HG03039 (cell line): ENCODE measurements around the gene SNRPA1.
"Not testable (repeated sequence)": the region's sequence is repeated elsewhere in the genome, so short reads cannot be mapped to it uniquely, and the experiment has no call there.

Source experiments
- ATAC-seq: cut with Tn5 transposase; IDR thresholded peaks from one replicate; pipeline ENCODE4 v1.9.1; 2021; ENCODE audit warnings: mild to moderate bottlenecking, moderate library complexity; ENCODE audit not compliant: unreplicated experiment

SNRPA1 gene

GRCh38 chr15:101296418-101297405 lies 1.7 kb upstream of the SNRPA1 start:
- ATAC-seq = no peak

- no peak for ATAC-seq
These were observed 636 bp upstream of the SNRPA1 start for GRCh38 chr15:101295607-101296161.

- ATAC-seq = no peak
These were observed 1.9 kb downstream of the SNRPA1 start for GRCh38 chr15:101293122-101293521.

- no peak for ATAC-seq
These were observed 6.0 kb downstream of the SNRPA1 start for GRCh38 chr15:101288905-101289513.

- ATAC-seq = not testable (repeated sequence)
These were observed 7.7 kb downstream of the SNRPA1 start for GRCh38 chr15:101287342-101287741.

GRCh38 chr15:101286471-101287114 lies 8.5 kb downstream of the SNRPA1 start:
- no peak for ATAC-seq

GRCh38 chr15:101283931-101284330 lies 11.1 kb downstream of the SNRPA1 start:
- ATAC-seq = no peak

GRCh38 chr15:101280007-101280406 lies 15.0 kb downstream of the SNRPA1 start:
- ATAC-seq = no peak

GRCh38 chr15:101277943-101278564 lies 17.0 kb downstream of the SNRPA1 start:
- no peak for ATAC-seq

- ATAC-seq = peak; percentile 84
These were observed 17.8 kb downstream of the SNRPA1 start, which contains the start of gene SELENOS for GRCh38 chr15:101277038-101277822. SELENOS (minus strand) TSS chr15:101277485; CDS start chr15:101277417, 68 bp downstream.

GRCh38 chr15:101276501-101277037 lies 18.5 kb downstream of the SNRPA1 start:
- no peak for ATAC-seq

- ATAC-seq = no peak
These were observed 20.0 kb downstream of the SNRPA1 start for GRCh38 chr15:101275018-101275417.

- ATAC-seq = no peak
These were observed 21.5 kb downstream of the SNRPA1 start for GRCh38 chr15:101273534-101273933.

- no peak for ATAC-seq
These were observed 22.5 kb downstream of the SNRPA1 start for GRCh38 chr15:101272584-101272983.

GRCh38 chr15:101269479-101270223 lies 25.4 kb downstream of the SNRPA1 start:
- ATAC-seq = no peak

GRCh38 chr15:101267320-101268104 lies 27.5 kb downstream of the SNRPA1 start:
- no peak for ATAC-seq

- no peak for ATAC-seq
These were observed 28.3 kb downstream of the SNRPA1 start for GRCh38 chr15:101266787-101267186.

- ATAC-seq = no peak
These were observed 29.0 kb downstream of the SNRPA1 start for GRCh38 chr15:101266034-101266433.
